Psoas muscle (tissue), 8 donors: Measurements from ENCODE around the gene FZD4. TPM values are rescaled to one million over a fixed set of nuclear protein-coding genes. Genes with fewer than 3 reads are reported as not detected.
A peak's percentile ranks its signal among the peaks of the same experiment; 100 is the strongest.
"Not testable (repeated sequence)": the region's sequence is repeated elsewhere in the genome, so short reads cannot be mapped to it uniquely, and the experiment has no call there.

Source experiments
- ATAC-seq, 4 donors: fragments of 200-7000 bp; cut with Tn5 transposase; one replicate each; pipeline ENCODE4 v1.9.1; 2020; ENCODE audit warnings: moderate library complexity in 3 of 4, mild to moderate bottlenecking in 2 of 4
- DNase-seq, 2 donors: peaks; one replicate each; pipeline ENCODE4 v3.0.0-alpha.2; 2020
- H3K27ac ChIP-seq: fragments of 200-600 bp; one replicate; pipeline ENCODE4 v1.8.0; 2022
- H3K27me3 ChIP-seq, 3 donors: fragments of 200-600 bp in 1 of 3; one replicate each; pipeline versions ENCODE4 v1.6.1 to v1.8.0; 2013 to 2022; ENCODE audit warnings: low read length in 2 of 3, mild to moderate bottlenecking in 2 of 3, moderate library complexity in 1 of 3; ENCODE audit not compliant: insufficient read depth in 3 of 3
- H3K36me3 ChIP-seq, 2 donors: fragments of 200-600 bp in 1 of 2; one replicate each; pipeline versions ENCODE4 v1.6.1 to v1.8.0; 2013 to 2022; ENCODE audit warnings: low read depth in 1 of 2, mild to moderate bottlenecking in 1 of 2, moderate library complexity in 1 of 2; ENCODE audit not compliant: insufficient read depth in 1 of 2
- H3K4me1 ChIP-seq: fragments of 200-600 bp; one replicate; pipeline ENCODE4 v1.8.0; 2022
- H3K4me3 ChIP-seq: fragments of 200-600 bp; one replicate; pipeline ENCODE4 v1.8.0; 2022; ENCODE audit warnings: mild to moderate bottlenecking
- H3K9me3 ChIP-seq: fragments of 200-600 bp; one replicate; pipeline ENCODE4 v1.8.0; 2022
- CTCF ChIP-seq: fragments of 200-600 bp; IDR thresholded peaks from one replicate; pipeline ENCODE4 v1.8.0; 2022; ENCODE audit warnings: antibody characterized with exemption
- whole genome bisulfite sequencing, 3 donors: extraction: QIAGEN DNeasy Blood & Tissue Kit; methylation state at CpG; one replicate each; pipeline versions ENCODE4 v1.1.6 to v1.1.7; 2013; 5-methylcytosine and 5-hydroxymethylcytosine counted together
- intact Hi-C, 2 donors: fragments of 100-400 bp; cut with DNase I; formaldehyde crosslinking; loops; one replicate each; pipeline versions ENCODE4 v1.11.0 to v1.14.2; 2022
- polyA plus RNA-seq, 3 donors: library from polyadenylated mRNA; stranded (reverse); fragments of 200-250 nt; gene quantifications; one replicate each; pipeline ENCODE4 v1.2.3, GENCODE V29; 2013
- total RNA-seq, 4 donors: library from RNA; stranded (reverse); fragmentation: NEBNext Ultra II Directional in 2 of 4; extraction: Animal tissue kit (Norgen Biotek cat#: 25700) in 2 of 4; gene quantifications; one replicate each; pipeline versions ENCODE4 v1.2.1 to v1.2.4, GENCODE V29; 2021 to 2023
- donor health status: healthy with polysubstance abuse.
- donor health status: DM: no; HTN: no; CAD: no; lungs with moderate emphysema.
- donor health status: Bipolar disorder and iron deficiency.
- donor health status: healthy.
- donor health status: DM: yes; HTN: yes; CAD: no.
- donor health status: DM: no; HTN: no; CAD: no.
- donor health status: DM: no; HTN: no; CAD: no.
- donor health status: DM: yes; HTN: yes; CAD: no.

FZD4 gene
- total and polyA plus RNA-seq, 7 donors, result 12.3 to 158 (median 27.5) TPM

DNA sequence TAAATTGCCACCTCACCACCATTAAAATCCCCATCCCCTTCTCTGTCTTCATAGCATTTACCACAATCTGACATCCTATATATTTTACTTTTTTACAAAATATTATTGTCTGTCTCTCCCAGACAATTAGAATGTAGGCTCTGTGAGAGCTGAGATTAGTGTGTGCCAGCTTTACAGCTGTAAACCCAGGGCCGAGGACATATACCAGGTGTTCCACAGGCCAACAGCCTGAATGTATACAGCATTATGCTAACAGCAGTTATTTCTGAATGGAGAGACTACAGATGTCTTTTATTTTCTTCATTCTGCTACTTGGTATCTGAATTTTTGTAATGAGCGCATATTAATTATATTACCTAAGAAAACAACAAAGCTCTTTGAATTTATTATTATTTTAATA lies 36.7 kb downstream of the FZD4 start:
- H3K27ac ChIP-seq, result peak overlapping the region; percentile 52
- DNase-seq, result no peak
- ATAC-seq, result no peak
- no peaks in the 10 kb centered on the region for H3K27me3 ChIP-seq
- WGBS, 3 donors, result 75 to 82% (median 79%) methylated on average over 2 of the region's 2 CpGs
- no peak overlapping the region for H3K4me3 ChIP-seq
- H3K4me1 ChIP-seq, result peaks cover 3% of the 10 kb centered on the region
- no peaks in the 10 kb centered on the region for H3K9me3 ChIP-seq
- TF ChIP-seq CTCF, result no peak
- peaks cover 0 to 9% of the 10 kb centered on the region in 2 donors for H3K36me3 ChIP-seq
- intact Hi-C loops, result loop anchor here (2.0 to 10.0 kb wide), 3 partner anchors 48 to 464 kb away; no protein-coding TSS in a partner anchor

- Histone ChIP-seq H3K4me1 (peaks cover 3% of the 10 kb centered on the region), H3K36me3 (peaks cover 0 to 9% of the 10 kb centered on the region in 2 donors), H3K27me3 (no peaks in the 10 kb centered on the region), H3K9me3 (no peaks in the 10 kb centered on the region), H3K27ac (no peak overlapping the region), H3K4me3 (no peak overlapping the region)
- no peak for TF ChIP-seq CTCF
- intact Hi-C loops, result loop anchor here (5.0 to 10.0 kb wide), 2 partner anchors 50 to 463 kb away; no protein-coding TSS in a partner anchor
- WGBS, 3 donors, result 78 to 88% (median 80%) methylated on average over 2 of the region's 2 CpGs
- ATAC-seq, result no peak
- no peak for DNase-seq
These were observed 37.6 kb downstream of the FZD4 start for GRCh38 chr11:86917589-86917988.

DNA sequence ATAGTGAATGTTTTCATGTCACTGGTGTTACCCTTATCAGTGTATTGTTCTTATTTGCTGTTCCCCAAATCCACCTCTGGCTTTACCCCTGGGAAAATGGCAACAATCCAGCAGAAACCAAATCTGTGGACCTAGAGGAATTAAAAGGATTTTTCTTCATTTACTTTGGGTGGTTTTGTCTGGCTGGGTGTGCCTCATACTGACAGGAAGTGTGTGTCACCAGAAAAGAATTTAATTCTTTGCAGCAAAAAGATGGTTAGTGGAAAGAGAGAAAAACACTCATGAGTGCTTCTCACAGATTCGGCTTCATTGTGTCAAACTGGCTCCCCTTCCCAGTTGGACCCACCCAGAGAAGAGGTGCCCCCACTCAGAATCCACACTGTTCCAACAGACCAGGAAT lies 38.9 kb downstream of the FZD4 start:
- H3K36me3 ChIP-seq, result peaks cover 0 to 4% of the 10 kb centered on the region in 2 donors
- no peaks in the 10 kb centered on the region for H3K27me3 ChIP-seq
- peak overlapping the region; percentile 20 for H3K27ac ChIP-seq
- peaks cover 3% of the 10 kb centered on the region for H3K4me1 ChIP-seq
- no peak for TF ChIP-seq CTCF
- no peaks in the 10 kb centered on the region for H3K9me3 ChIP-seq
- intact Hi-C loops, result loop anchor here (5.0 to 10.0 kb wide), 2 partner anchors 49 to 462 kb away; no protein-coding TSS in a partner anchor
- 26 to 50% (median 35%) methylated on average over 1 of the region's 1 CpG for WGBS, 3 donors
- DNase-seq (no peak), ATAC-seq (peak in 3 of 4 donors; percentile 12 to 44 (median 43))
- no peak overlapping the region for H3K4me3 ChIP-seq

DNA sequence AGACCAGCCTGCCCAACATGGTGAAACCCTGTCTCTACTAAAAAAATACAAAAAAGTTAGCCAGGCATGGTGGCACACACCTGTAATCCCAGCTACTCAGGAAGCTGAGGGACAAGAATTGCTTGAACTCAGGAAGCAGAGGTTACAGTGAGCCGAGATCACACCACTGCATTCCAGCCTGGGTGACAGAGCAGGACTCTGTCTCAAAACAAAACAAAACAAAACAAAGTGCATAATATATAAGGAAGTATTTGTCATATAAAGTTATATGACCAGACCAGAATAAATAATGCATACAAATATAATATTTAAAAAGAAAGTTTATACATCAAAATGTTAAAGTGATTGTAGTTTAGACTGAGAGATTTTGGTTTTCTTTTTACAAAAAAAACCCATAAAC lies 39.3 kb downstream of the FZD4 start:
- H3K9me3 ChIP-seq, H3K36me3 ChIP-seq, ATAC-seq, H3K4me1 ChIP-seq, H3K27me3 ChIP-seq, H3K4me3 ChIP-seq, DNase-seq: not testable (repeated sequence)
- H3K27ac ChIP-seq, result peak overlapping the region; percentile 20
- WGBS, 3 donors, result 14 to 56% (median 25%) methylated on average over 1 of the region's 1 CpG
- intact Hi-C loops, result loop anchor here (5.0 to 10.0 kb wide), 2 partner anchors 49 to 461 kb away; no protein-coding TSS in a partner anchor

GRCh38 chr11:86914865-86915519 lies 40.2 kb downstream of the FZD4 start:
- Histone ChIP-seq H3K27ac (no peak overlapping the region), H3K4me1 (peaks cover 3% of the 10 kb centered on the region), H3K9me3 (no peaks in the 10 kb centered on the region), H3K4me3 (no peak overlapping the region), H3K27me3 (no peaks in the 10 kb centered on the region), H3K36me3 (no peaks in the 10 kb centered on the region)
- no peak for TF ChIP-seq CTCF
- ATAC-seq, result no peak
- WGBS, 3 donors, result 43 to 61% (median 53%) methylated on average over 6 of the region's 6 CpGs
- DNase-seq, result no peak
- intact Hi-C loops, result loop anchor here (5.0 to 10.0 kb wide), 2 partner anchors 48 to 460 kb away; no protein-coding TSS in a partner anchor
